ENCODE results near the gene TCERG1L.

GRCh38 chr10:131061216-131061615, 250.3 kb downstream of the TCERG1L start:
- TF ChIP-seq GATA2 (IDR thresholded peaks at IDR 0.05; ENCODE audit: low read depth, low read length) = no peak
- no peak for TF ChIP-seq GATA3 (IDR thresholded peaks at IDR 0.05; ENCODE audit: low read depth, low read length)
